Activated effector memory CD4-positive, alpha-beta T cell treated with anti-CD3 and anti-CD28 coated beads, Interleukin-2, amount 50 U/mL, for 16 hours (primary cell): Measurements from ENCODE around the gene RNF126.
"Not testable (repeated sequence)": the region's sequence is repeated elsewhere in the genome, so short reads cannot be mapped to it uniquely, and the experiment has no call there.

Source experiments
- DNase-seq: peaks from one replicate; pipeline ENCODE4 v3.0.0-alpha.2; 2020

The RNF126 gene

GRCh38 chr19:685454-685931 lies 22.5 kb upstream of the RNF126 start:
- no peak for DNase-seq

- DNase-seq = no peak
These were observed 19.8 kb upstream of the RNF126 start for GRCh38 chr19:682678-683320.

- peak; percentile 73 for DNase-seq
These were observed 18.3 kb upstream of the RNF126 start for GRCh38 chr19:681029-682019.

GRCh38 chr19:680287-681028 lies 17.4 kb upstream of the RNF126 start:
- DNase-seq = peak; percentile 99

GRCh38 chr19:679418-680286 lies 16.6 kb upstream of the RNF126 start:
- peak; percentile 72 for DNase-seq

GRCh38 chr19:678791-679388 lies 15.9 kb upstream of the RNF126 start:
- no peak for DNase-seq

- no peak for DNase-seq
These were observed 14.8 kb upstream of the RNF126 start for GRCh38 chr19:677601-678436.

GRCh38 chr19:677201-677600 lies 14.2 kb upstream of the RNF126 start:
- DNase-seq = no peak

- DNase-seq = no peak
These were observed 13.5 kb upstream of the RNF126 start, which contains the start of gene FSTL3 for GRCh38 chr19:676339-677105. Gene FSTL3, plus strand, starts transcription at chr19:676392. Its CDS starts 32 bp downstream, at chr19:676424.

GRCh38 chr19:676007-676338 lies 13.0 kb upstream of the RNF126 start:
- DNase-seq = no peak

- DNase-seq = no peak
These were observed 11.5 kb upstream of the RNF126 start for GRCh38 chr19:674282-675151.

- DNase-seq = no peak
These were observed 7.6 kb upstream of the RNF126 start for GRCh38 chr19:670609-671075.

- not testable (repeated sequence) for DNase-seq
These were observed 5.8 kb upstream of the RNF126 start for GRCh38 chr19:668675-669434.

- DNase-seq = not testable (repeated sequence)
These were observed 4.1 kb upstream of the RNF126 start for GRCh38 chr19:666985-667573.

GRCh38 chr19:664913-665443 lies 2.0 kb upstream of the RNF126 start:
- DNase-seq = peak; percentile 93

- DNase-seq = no peak
These were observed 686 bp upstream of the RNF126 start for GRCh38 chr19:663682-664117.
